GM23248 (cell line): ENCODE measurements around the gene ZNF48. TPM values are rescaled to one million over a fixed set of nuclear protein-coding genes. Genes with fewer than 3 reads are reported as not detected.

ENCODE experiments used
- DNase-seq: peaks from one replicate; pipeline ENCODE4 v3.0.0-alpha.2; 2015
- H2AFZ ChIP-seq: fragments of 200-600 bp; sonication (generic); 2 replicates; pipeline ENCODE4 v1.6.1; 2016; ENCODE audit warnings: antibody characterized with exemption
- H3F3A ChIP-seq: fragments of 200-600 bp; sonication (generic); 2 replicates; pipeline ENCODE4 v1.6.1; 2016; ENCODE audit warnings: mild to moderate bottlenecking, antibody characterized with exemption, mixed run types; ENCODE audit not compliant: insufficient read depth
- H3K27ac ChIP-seq: fragments of 200-600 bp; sonication (generic); 2 replicates; pipeline ENCODE4 v1.5.1; 2016; ENCODE audit warnings: mild to moderate bottlenecking
- H3K27me3 ChIP-seq: fragments of 200-600 bp; sonication (generic); replicated peaks from 2 replicates; pipeline ENCODE4 v1.6.1; 2016; ENCODE audit warnings: mild to moderate bottlenecking; ENCODE audit not compliant: insufficient read depth
- H3K36me3 ChIP-seq: fragments of 200-600 bp; sonication (generic); 2 replicates; pipeline ENCODE4 v1.6.1; 2016; ENCODE audit warnings: low read depth, mild to moderate bottlenecking
- H3K4me1 ChIP-seq: fragments of 200-600 bp; sonication (generic); 2 replicates; pipeline ENCODE4 v1.6.1; 2016; ENCODE audit warnings: mild to moderate bottlenecking; ENCODE audit not compliant: insufficient read depth
- H3K4me2 ChIP-seq: fragments of 200-600 bp; sonication (generic); one replicate; pipeline ENCODE4 v1.6.1; 2016; ENCODE audit warnings: mild to moderate bottlenecking; ENCODE audit not compliant: unreplicated experiment
- H3K4me3 ChIP-seq: fragments of 200-600 bp; sonication (generic); 2 replicates; pipeline ENCODE4 v1.5.1; 2016; ENCODE audit warnings: mild to moderate bottlenecking
- H3K79me2 ChIP-seq: fragments of 200-600 bp; sonication (generic); 2 replicates; pipeline ENCODE4 v1.6.1; 2016; ENCODE audit warnings: mild to moderate bottlenecking; ENCODE audit not compliant: insufficient read depth
- H3K9ac ChIP-seq: fragments of 200-600 bp; sonication (generic); 2 replicates; pipeline ENCODE4 v1.6.1; 2016; ENCODE audit warnings: mild to moderate bottlenecking
- H3K9me2 ChIP-seq: fragments of 200-600 bp; sonication (generic); 2 replicates; pipeline ENCODE4 v1.6.1; 2016; ENCODE audit warnings: mixed run types, mild to moderate bottlenecking, moderate library complexity; ENCODE audit not compliant: insufficient read depth
- H3K9me3 ChIP-seq: fragments of 200-600 bp; sonication (generic); one replicate; pipeline ENCODE4 v1.6.1; 2017; ENCODE audit warnings: low read depth
- H4K20me1 ChIP-seq: fragments of 200-600 bp; sonication (generic); 2 replicates; pipeline ENCODE4 v1.6.0; 2016; ENCODE audit not compliant: insufficient read depth
- EZH2 ChIP-seq: fragments of 200-600 bp; sonication (generic); IDR thresholded peaks from 2 replicates; pipeline ENCODE4 v1.6.1; 2018; ENCODE audit warnings: antibody characterized with exemption, mild to moderate bottlenecking; ENCODE audit not compliant: insufficient read depth, poor library complexity, severe bottlenecking
- EZH2phosphoT487 ChIP-seq: fragments of 200-600 bp; sonication (generic); IDR thresholded peaks from 2 replicates; pipeline ENCODE4 v1.6.1; 2018; ENCODE audit warnings: antibody characterized with exemption, moderate library complexity, mild to moderate bottlenecking, low read depth; ENCODE audit not compliant: insufficient read depth
- WGBS, 2 experiments: methylation state at CpG; one replicate each; pipeline ENCODE4 v1.1.6; 2015 to 2017; ENCODE audit warnings: low lambda C conversion rate in 2 of 2, low coverage in 1 of 2; ENCODE audit errors: missing lambda C conversion rate in 2 of 2; 5-methylcytosine and 5-hydroxymethylcytosine counted together
- in situ Hi-C: fragments of 300-500 bp; cut with MboI; formaldehyde crosslinking; loops from 2 replicates; pipeline ENCODE4 v1.15.0; 2020
- polyA plus RNA-seq: library from polyadenylated mRNA; unstranded; fragments of >200 nt; fragmentation: Nextera tagmentation; extraction: Ambion mirVana; gene quantifications from 2 replicates; pipeline ENCODE4 v1.2.1, GENCODE V29; 2016
- total RNA-seq: library from RNA; depleted of rRNA; stranded (reverse); fragments of >200 nt; shearing (Covaris generic); gene quantifications from 2 replicates; pipeline ENCODE4 v1.2.3, GENCODE V29; 2014

The ZNF48 gene
- total and polyA plus RNA-seq, 2 experiments from 2014 or later, result 0.81 to 16.2 TPM

- 75 to 81% methylated on average over 6 of the region's 6 CpGs for WGBS, 2 experiments
- in situ Hi-C loops, result loop anchor here (10.0 kb wide), 1 partner anchor 185 kb away; no protein-coding TSS in a partner anchor
- H3K9ac ChIP-seq, result no peak overlapping the region
Observed at GRCh38 chr16:30439720-30440348, 44.6 kb downstream of the ZNF48 start.

GRCh38 chr16:30443631-30444030 lies 48.4 kb downstream of the ZNF48 start:
- H3F3A ChIP-seq, result peaks cover 20% of the 10 kb centered on the region; the same call in 1 of the 2 replicates
- peaks cover 11% of the 10 kb centered on the region; the same call in 1 of the 2 replicates for H3K36me3 ChIP-seq
- in situ Hi-C loops, result loop anchor here (10.0 kb wide), 1 partner anchor 181 kb away; no protein-coding TSS in a partner anchor
- no peaks in the 10 kb centered on the region for H3K9me3 ChIP-seq
- no peak overlapping the region for H3K4me3 ChIP-seq
- no peaks in the 10 kb centered on the region for H3K9me2 ChIP-seq
- TF ChIP-seq EZH2phosphoT487, result no peak
- no peak for TF ChIP-seq EZH2
- H2AFZ ChIP-seq, result no peak overlapping the region
- WGBS, 2 experiments, result 96 to 97% methylated on average over 2 of the region's 2 CpGs
- no peak overlapping the region for H3K9ac ChIP-seq
- no peak for DNase-seq
- H3K4me1 ChIP-seq, result peaks cover 17% of the 10 kb centered on the region; the same call in 1 of the 2 replicates
- H3K79me2 ChIP-seq, result peaks cover 17% of the 10 kb centered on the region
- H3K27me3 ChIP-seq, result no peaks in the 10 kb centered on the region
- no peak overlapping the region for H3K27ac ChIP-seq
- no peak overlapping the region for H3K4me2 ChIP-seq
- H4K20me1 ChIP-seq, result no peaks in the 10 kb centered on the region

More at GRCh38 chr16:30439720-30440348, 44.6 kb downstream of the ZNF48 start:
- no peaks in the 10 kb centered on the region for H3K9me2 ChIP-seq
- H3K36me3 ChIP-seq, result peaks cover 11% of the 10 kb centered on the region; the same call in 1 of the 2 replicates
- no peak overlapping the region for H3K4me3 ChIP-seq
- peaks cover 17% of the 10 kb centered on the region; the same call in 1 of the 2 replicates for H3F3A ChIP-seq
- no peaks in the 10 kb centered on the region for H3K27me3 ChIP-seq
- no peak overlapping the region for H2AFZ ChIP-seq
- H3K4me2 ChIP-seq, result no peak overlapping the region
- no peaks in the 10 kb centered on the region for H3K9me3 ChIP-seq
- peaks cover 14% of the 10 kb centered on the region; the same call in 1 of the 2 replicates for H3K4me1 ChIP-seq
- no peak overlapping the region for H3K27ac ChIP-seq
- H4K20me1 ChIP-seq, result no peaks in the 10 kb centered on the region
- peaks cover 12% of the 10 kb centered on the region for H3K79me2 ChIP-seq
- DNase-seq, result no peak
- TF ChIP-seq EZH2 (no peak), EZH2phosphoT487 (no peak)

GRCh38 chr16:30444231-30445148 lies 49.3 kb downstream of the ZNF48 start:
- Histone ChIP-seq H3K27ac (peak overlapping the region; percentile 97), H3K9me2 (no peaks in the 10 kb centered on the region), H3K36me3 (peaks cover 11% of the 10 kb centered on the region; the same call in 1 of the 2 replicates), H3K4me2 (peak overlapping the region; percentile 88), H4K20me1 (no peaks in the 10 kb centered on the region), H3K27me3 (no peaks in the 10 kb centered on the region), H3K9me3 (no peaks in the 10 kb centered on the region), H3K79me2 (peaks cover 17% of the 10 kb centered on the region), H3K4me1 (peaks cover 17% of the 10 kb centered on the region; the same call in 1 of the 2 replicates), H3F3A (peaks cover 20% of the 10 kb centered on the region; the same call in 1 of the 2 replicates), H2AFZ (peak overlapping the region; percentile 92), H3K9ac (peak overlapping the region; percentile 98), H3K4me3 (peak overlapping the region; percentile 98)
- in situ Hi-C loops, result loop anchor here (10.0 kb wide), 1 partner anchor 180 kb away; no protein-coding TSS in a partner anchor
- TF ChIP-seq EZH2phosphoT487, result no peak
- no peak for TF ChIP-seq EZH2
- 97% methylated on average over 29 of the region's 29 CpGs for WGBS, 2 experiments
- DNase-seq, result no peak

GRCh38 chr16:30445149-30445407 lies 49.9 kb downstream of the ZNF48 start:
- Histone ChIP-seq H3K9ac (peak overlapping the region; percentile 98), H3K27ac (peak overlapping the region; percentile 97), H2AFZ (peak overlapping the region; percentile 92), H3K36me3 (peaks cover 11% of the 10 kb centered on the region; the same call in 1 of the 2 replicates), H3F3A (peaks cover 19% of the 10 kb centered on the region; the same call in 1 of the 2 replicates), H3K9me3 (no peaks in the 10 kb centered on the region), H3K9me2 (no peaks in the 10 kb centered on the region), H3K4me2 (peak overlapping the region; percentile 88), H3K79me2 (peaks cover 17% of the 10 kb centered on the region), H3K4me3 (peak overlapping the region; percentile 98), H3K27me3 (no peaks in the 10 kb centered on the region), H4K20me1 (no peaks in the 10 kb centered on the region), H3K4me1 (peaks cover 17% of the 10 kb centered on the region; the same call in 1 of the 2 replicates)
- TF ChIP-seq EZH2, result no peak
- no peak for TF ChIP-seq EZH2phosphoT487
- no peak for DNase-seq
- 39 to 45% methylated on average over 11 of the region's 11 CpGs for WGBS, 2 experiments
- in situ Hi-C loops, result loop anchor here (10.0 kb wide), 1 partner anchor 180 kb away; no protein-coding TSS in a partner anchor
